ENCODE results near the gene PSMA2. TPM values are rescaled to one million over a fixed set of nuclear protein-coding genes. Genes with fewer than 3 reads are reported as not detected.

The PSMA2 gene
- polyA plus RNA-seq, 4 donors, result 260 to 326 (median 286) TPM

- peak; percentile 65 to 76 (median 72) for DNase-seq (ENCODE audit: low read depth in 4 of 4, low spot score in 3 of 4)
Measured at GRCh38 chr7:42940985-42941847, 9.2 kb upstream of the PSMA2 start.

DNA sequence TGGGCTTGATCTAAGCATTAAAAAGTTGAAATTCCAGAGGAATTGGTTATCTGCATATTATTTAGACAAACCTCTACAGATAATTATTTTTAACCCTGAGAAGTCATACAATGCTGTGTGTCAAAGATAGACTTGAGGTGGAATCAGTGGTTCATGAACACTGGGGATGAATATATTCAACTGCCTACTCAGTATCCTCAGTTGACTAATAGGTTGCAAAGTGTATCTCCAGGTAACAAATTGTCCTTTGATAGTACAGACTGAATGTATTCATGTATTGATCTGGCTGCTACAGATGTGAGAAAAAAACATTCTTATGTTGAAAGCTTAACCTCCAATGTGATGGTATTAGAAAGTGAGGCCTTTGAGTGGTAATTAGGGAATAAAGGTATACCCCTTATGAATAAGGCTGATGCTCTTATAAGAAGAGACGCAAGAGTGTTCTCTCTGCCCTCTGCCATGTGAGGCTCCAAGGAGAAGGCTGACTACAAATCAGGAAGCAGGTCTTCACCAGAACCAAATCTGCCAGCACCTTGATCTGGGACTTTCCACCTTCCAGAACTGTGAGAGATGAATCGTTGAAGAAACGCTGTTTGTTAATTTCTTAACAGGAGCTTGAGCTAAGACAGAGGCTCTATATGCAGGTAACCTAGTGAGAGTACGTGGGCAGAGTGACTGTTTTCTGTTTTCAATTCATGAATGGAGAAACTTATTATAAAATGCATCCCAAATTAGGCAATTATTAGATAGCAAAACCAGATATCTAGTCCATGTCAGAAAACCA lies 7.7 kb upstream of the PSMA2 start:
- DNase-seq (ENCODE audit: low read depth in 4 of 4, low spot score in 3 of 4), result no peak

DNA sequence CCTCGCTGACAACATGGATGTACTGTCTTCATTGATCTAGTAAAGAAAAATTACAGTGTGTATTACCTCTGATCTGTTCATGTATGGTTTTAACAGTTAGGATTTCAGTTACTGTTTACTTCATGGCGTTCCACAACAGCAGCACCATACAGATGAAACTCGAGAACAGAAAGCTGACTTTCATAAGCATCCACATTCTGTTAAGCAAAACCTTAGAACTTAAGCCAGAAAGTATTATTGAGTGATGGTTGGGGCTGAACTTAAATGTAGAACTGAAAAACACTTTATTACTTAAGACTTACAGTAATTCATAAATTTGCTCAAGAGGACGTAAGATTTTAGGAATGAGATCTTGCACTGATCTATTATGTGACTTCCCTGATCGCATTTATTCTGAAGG lies 3.9 kb upstream of the PSMA2 start:
- DNase-seq (ENCODE audit: low read depth in 4 of 4, low spot score in 3 of 4), result no peak

- DNase-seq (ENCODE audit: low read depth in 4 of 4, low spot score in 3 of 4), result no peak
Measured at GRCh38 chr7:42934291-42934690, 2.3 kb upstream of the PSMA2 start.

DNA sequence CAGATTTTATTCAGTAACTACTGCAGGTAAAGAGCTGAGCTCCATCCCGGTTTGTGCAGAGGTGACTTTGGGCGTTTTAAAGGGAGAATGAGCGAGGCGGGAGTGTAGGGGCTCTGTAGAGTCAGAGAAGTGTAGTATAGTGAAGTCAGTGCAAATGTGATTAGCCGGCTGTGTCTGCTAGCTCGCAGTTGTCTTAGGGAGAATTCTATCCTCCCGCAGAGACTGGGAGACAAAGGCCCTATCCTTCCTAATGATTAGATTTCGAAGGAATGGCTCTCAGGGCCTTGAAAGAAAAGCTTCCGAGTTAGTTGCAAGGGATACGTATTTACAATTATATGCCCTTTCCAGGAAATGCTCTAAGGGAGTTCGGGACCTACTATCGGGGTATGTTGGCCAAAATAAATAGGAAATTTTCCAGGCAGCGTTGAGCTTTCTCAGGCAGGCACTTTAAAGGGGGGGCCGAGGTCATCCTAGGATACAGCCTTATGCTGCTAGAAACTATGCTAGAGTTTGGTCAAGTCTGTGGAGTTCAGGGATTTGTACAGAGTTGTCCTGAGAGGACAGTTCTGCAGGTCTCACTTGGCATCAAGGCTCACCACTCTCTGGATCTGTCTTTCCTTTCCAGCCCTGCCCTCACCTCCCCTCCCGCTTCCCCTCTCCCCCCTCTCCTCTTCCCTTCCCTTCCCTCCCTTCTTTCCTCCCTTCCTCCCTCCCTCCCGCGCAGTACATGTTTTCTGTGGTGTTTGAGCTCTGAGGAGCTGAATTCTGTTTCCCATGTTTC lies 1.0 kb upstream of the PSMA2 start:
- DNase-seq (ENCODE audit: low read depth in 4 of 4, low spot score in 3 of 4), result peak in 3 of 4 donors; percentile 28 to 34 (median 33)

DNA sequence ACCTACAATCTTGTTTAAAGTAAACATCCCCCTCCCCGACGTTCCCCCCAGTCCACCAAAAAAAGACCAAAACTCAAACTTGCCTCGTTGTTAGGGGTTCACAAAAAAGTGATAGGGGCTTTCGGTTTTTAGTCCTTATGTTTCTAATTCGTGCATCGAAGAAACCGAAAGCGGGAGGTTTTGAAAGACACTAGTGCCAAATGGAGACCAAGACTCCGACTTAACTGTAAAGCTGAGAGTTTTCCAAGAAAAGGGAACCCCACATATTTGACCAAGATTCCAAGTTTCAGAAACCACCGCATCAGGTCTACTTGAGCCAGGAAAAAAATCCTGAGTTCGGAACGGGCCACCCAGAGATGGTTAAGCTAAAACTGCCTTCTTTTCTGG lies 534 bp downstream of the PSMA2 start:
- DNase-seq (ENCODE audit: low read depth in 4 of 4, low spot score in 3 of 4), result peak in 1 of 4 donors; percentile 9

- DNase-seq (ENCODE audit: low read depth in 4 of 4, low spot score in 3 of 4), result no peak
Measured at GRCh38 chr7:42930889-42931288, 1.1 kb downstream of the PSMA2 start.

DNA sequence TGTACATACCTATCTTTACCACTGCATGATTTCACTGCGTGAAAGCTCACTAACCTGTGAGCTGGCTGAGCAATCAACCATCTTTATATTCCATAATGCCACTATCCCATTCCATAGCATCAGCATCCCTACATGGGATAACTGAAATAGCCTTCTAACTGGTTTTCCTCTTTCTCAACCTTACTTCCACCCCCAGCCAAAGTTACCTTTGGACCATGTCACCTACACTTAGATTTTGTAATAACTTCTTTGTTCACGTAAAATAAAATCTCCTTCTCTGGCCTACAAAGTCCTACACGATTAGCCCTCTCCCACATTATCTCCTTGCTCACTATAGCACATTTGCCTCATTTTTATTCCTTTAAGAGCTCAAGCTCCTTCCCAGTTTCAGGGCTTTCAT lies 2.5 kb downstream of the PSMA2 start:
- no peak for DNase-seq (ENCODE audit: low read depth in 4 of 4, low spot score in 3 of 4)

DNA sequence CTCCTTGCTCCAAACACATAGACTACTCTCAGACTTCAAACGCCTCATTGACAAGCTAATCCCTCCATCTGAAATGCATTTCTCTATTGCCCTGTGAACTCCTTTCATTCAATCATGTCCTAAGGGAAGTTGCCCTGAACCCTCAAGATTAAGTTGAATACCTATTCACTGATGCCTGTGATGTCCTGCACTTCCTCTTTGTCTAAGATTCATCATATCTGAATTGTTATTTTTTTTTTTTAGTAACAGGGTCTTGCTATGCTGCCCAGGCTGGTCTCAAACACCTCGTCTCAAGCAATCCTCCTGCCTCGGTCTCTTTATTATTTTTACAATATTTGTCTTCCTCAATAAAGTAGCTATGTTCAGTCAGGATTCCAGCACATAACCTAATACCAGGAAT lies 3.2 kb downstream of the PSMA2 start:
- no peak for DNase-seq (ENCODE audit: low read depth in 4 of 4, low spot score in 3 of 4)

GRCh38 chr7:42926204-42926603 lies 5.8 kb downstream of the PSMA2 start:
- no peak for DNase-seq (ENCODE audit: low read depth in 4 of 4, low spot score in 3 of 4)

DNA sequence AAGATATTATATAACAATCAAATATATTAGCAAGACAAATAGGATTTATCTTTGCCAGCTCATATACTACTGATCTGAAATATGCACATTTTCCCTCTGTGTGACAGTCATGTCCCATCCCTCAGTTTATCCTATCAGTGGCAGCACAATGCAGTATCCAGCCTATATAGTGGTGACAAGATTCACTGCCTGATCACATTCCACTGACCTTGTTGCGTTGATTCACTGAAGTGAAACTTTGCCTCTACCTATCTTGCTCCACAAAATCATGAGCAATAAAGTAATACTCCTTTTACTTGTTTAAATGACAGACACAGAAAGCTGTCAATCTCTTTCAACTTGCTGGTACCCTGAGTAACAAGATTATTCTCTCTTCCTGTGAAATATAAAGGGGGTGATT lies 6.3 kb downstream of the PSMA2 start:
- no peak for DNase-seq (ENCODE audit: low read depth in 4 of 4, low spot score in 3 of 4)

DNA sequence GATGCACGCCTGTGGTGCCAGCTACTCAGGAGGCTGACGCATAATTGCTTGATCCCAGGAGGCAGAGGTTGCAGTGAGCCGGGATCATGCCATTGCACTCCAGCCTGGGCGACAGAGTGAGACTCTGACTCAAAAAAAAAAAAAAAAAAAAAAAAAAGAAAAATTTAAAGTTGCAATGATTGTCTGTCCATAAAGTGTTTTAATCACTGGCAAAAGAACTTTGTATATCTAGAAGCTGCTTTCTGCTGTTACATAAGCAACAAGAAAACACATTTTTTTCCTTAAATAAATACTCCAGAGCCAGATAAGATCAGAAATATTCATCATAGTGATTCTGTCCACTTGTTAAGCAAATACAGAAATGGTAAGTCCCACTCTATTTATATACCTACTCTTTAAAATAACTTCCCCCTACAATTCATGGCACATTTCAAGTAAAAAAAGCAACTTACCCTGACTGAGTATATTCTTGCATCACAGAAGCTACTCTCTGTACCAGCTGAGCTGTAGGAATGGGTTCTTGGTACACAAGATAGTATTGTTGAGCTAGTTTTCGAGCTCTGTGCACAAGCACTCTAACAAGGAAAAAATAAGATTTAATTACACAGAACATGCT lies 7.6 kb downstream of the PSMA2 start:
- DNase-seq (ENCODE audit: low read depth in 4 of 4, low spot score in 3 of 4), result no peak

GRCh38 chr7:42922017-42922753 lies 9.8 kb downstream of the PSMA2 start:
- DNase-seq (ENCODE audit: low read depth in 4 of 4, low spot score in 3 of 4), result no peak

DNA sequence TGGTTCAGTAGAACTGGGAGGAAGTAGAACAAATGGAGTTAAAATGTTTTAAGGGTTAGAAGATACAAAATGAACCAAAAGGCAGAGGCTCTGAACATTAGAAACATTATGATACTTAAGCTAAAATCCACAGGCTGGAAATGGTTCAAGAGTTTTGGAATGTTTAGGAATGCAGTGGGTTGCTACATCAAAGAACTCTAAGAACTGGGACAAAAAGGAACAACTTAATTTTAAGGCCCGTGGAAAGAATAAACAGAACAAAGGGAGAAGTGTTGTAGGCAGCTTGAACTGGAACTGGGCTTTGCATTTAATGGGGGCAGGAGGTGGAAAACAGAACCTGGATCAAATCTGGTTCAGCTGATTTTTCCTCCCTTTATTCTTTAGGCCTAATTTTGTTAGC lies 16.6 kb downstream of the PSMA2 start:
- no peak for DNase-seq (ENCODE audit: low read depth in 4 of 4, low spot score in 3 of 4)

DNA sequence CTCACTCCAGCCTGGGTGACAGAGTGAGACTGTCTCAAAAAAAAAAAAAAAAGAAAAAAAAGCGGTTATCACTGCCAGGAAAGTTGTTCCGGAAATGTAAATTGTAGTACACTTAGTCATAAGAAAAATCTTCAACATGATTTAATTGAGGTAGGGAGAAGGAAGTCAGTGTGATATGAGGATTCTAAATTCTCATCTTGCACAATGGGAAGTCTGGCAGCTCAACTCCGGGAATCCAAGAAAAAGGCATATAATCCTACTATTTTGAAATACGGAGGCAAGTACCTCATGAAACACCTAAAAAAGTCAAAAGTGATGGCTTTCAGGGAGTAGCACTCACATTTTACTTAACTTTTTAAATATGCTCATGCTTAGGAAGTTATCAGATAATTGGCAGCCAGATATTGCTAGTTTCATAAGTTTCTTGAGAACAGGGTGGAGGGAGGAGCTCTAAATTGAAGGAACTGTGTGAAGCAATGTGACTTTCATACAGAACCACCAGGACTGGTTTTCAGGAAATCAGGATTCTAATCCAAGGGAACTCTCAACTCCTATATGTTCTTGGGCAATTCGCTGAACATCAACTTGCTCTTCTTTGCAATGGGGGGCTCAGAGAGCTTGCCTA lies 17.4 kb downstream of the PSMA2 start:
- DNase-seq (ENCODE audit: low read depth in 4 of 4, low spot score in 3 of 4), result no peak

- no peak for DNase-seq (ENCODE audit: low read depth in 4 of 4, low spot score in 3 of 4)
Measured at GRCh38 chr7:42914009-42914408, 18.0 kb downstream of the PSMA2 start.

- DNase-seq (ENCODE audit: low read depth in 4 of 4, low spot score in 3 of 4), result no peak
Measured at GRCh38 chr7:42913591-42913990, 18.4 kb downstream of the PSMA2 start.

GRCh38 chr7:42911454-42912447 lies 20.2 kb downstream of the PSMA2 start, which contains the start of gene C7orf25:
C7orf25 (minus strand) TSS chr7:42912070; CDS start chr7:42910900, 1,170 bp downstream.
- peak; percentile 91 to 93 (median 92) for DNase-seq (ENCODE audit: low read depth in 4 of 4, low spot score in 3 of 4)

Data from right renal pelvis (tissue), 4 donors.